SK-N-SH treated with all-trans-retinoic acid at 6 μM for 48 hours (cell line): Measurements from ENCODE around the gene OR4D1.

Source experiments
- CSRNP3 ChIP-seq: fragments of 250-450 bp; sonication (Bioruptor Pico); IDR thresholded peaks from 2 replicates; pipeline ENCODE4 v1.5.1; 2021; ENCODE audit warnings: mild to moderate bottlenecking, moderate library complexity
- RARB ChIP-seq: fragments of 250-450 bp; sonication (Bioruptor Pico); IDR thresholded peaks from 2 replicates; pipeline ENCODE4 v1.8.0; 2021; ENCODE audit warnings: mild to moderate bottlenecking, moderate library complexity
- ZNF8 ChIP-seq: fragments of 450-650 bp; formaldehyde crosslinking; IDR thresholded peaks from 2 replicates; pipeline ENCODE4 v1.5.0; 2020; ENCODE audit warnings: mild to moderate bottlenecking, moderate library complexity
- TF ChIP-seq, protein P1 (sequence below): fragments of 250-450 bp; sonication (Bioruptor Pico); IDR thresholded peaks from 2 replicates; pipeline ENCODE4 v1.8.0; 2020; ENCODE audit warnings: mild to moderate bottlenecking, moderate library complexity, borderline replicate concordance

DNA sequence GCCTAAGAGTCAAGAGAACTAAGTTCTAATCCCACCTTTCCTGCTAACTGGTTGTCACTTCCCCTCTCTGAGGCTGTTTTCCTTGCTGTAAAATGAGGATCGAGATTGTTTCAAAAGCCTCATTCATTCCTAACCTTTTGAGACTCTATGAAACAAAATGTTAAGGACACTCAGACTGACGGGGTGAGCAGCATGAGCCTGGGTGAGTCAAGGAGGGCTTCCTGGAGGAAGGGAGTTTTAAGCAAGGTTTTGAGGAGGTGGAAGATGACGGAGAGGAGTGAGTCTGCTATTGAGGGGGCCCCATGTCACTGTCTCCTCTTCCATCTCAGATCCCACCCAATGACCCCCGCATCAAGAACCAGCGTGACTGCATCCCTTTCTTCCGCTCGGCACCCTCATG, 48.4 kb downstream of the OR4D1 start:
- TF ChIP-seq, protein P1, sequence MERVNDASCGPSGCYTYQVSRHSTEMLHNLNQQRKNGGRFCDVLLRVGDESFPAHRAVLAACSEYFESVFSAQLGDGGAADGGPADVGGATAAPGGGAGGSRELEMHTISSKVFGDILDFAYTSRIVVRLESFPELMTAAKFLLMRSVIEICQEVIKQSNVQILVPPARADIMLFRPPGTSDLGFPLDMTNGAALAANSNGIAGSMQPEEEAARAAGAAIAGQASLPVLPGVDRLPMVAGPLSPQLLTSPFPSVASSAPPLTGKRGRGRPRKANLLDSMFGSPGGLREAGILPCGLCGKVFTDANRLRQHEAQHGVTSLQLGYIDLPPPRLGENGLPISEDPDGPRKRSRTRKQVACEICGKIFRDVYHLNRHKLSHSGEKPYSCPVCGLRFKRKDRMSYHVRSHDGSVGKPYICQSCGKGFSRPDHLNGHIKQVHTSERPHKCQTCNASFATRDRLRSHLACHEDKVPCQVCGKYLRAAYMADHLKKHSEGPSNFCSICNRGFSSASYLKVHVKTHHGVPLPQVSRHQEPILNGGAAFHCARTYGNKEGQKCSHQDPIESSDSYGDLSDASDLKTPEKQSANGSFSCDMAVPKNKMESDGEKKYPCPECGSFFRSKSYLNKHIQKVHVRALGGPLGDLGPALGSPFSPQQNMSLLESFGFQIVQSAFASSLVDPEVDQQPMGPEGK (CRISPR knock-in tag), result no peak
- no peak for TF ChIP-seq RARB (CRISPR knock-in tag)
- TF ChIP-seq ZNF8 (CRISPR knock-in tag), result no peak
- no peak for TF ChIP-seq CSRNP3 (CRISPR knock-in tag)
